ENCODE results near the gene GLRA1.
"Not testable (repeated sequence)": the region's sequence is repeated elsewhere in the genome, so short reads cannot be mapped to it uniquely, and the experiment has no call there.

The GLRA1 gene

GRCh38 chr5:151885138-151885908 is 39.3 kb downstream of the GLRA1 start:
- no peak for DNase-seq (ENCODE audit: low spot score)

GRCh38 chr5:151881621-151882225 is 42.9 kb downstream of the GLRA1 start:
- DNase-seq (ENCODE audit: low spot score): no peak

GRCh38 chr5:151880324-151880723 is 44.3 kb downstream of the GLRA1 start:
- DNase-seq (ENCODE audit: low spot score): no peak

- no peak for DNase-seq (ENCODE audit: low spot score)
Observed at GRCh38 chr5:151873701-151874100, 51.0 kb downstream of the GLRA1 start.

DNA sequence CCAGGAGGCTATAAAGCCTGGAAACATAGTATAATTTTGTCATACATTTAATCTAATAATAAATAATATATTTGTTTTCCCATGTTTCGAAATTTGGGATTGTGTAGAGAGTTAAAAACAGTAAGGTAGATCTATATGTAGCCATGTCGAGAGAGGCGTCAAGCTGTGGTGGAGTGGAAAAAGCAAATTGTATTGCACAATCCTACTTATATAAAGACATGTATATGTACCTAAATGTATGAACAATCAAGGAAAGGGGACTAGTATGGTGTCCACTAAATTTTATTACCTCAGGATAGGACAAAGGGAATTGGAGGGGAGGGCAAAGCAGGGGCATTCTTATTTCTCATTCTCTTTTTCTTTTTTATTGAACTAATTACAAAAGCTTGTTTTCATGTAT is 52.0 kb downstream of the GLRA1 start:
- no peak for DNase-seq (ENCODE audit: low spot score)

GRCh38 chr5:151870820-151871219 is 53.8 kb downstream of the GLRA1 start:
- peak; percentile 15 for DNase-seq (ENCODE audit: low spot score)

DNA sequence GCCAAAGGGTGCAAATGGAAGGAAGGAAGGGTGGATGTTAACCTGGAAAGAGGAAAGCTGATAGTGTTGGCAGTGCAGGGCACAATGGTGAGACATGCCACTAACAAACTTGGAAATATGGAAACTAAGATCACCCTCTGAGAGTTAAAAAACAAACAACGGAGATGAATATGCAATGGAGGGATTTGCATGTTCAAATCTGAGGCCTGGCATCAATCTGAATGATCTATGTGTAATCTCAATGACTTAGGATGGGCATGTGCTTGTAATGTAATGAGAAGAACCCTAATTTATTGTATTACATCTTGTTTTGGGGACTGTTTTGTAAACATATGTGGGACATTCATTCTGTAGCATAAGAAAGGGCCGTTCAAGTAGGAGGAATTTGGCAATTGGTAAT is 54.4 kb downstream of the GLRA1 start:
- no peak for DNase-seq (ENCODE audit: low spot score)

- DNase-seq (ENCODE audit: low spot score): no peak
Observed at GRCh38 chr5:151869843-151870242, 54.8 kb downstream of the GLRA1 start.

DNA sequence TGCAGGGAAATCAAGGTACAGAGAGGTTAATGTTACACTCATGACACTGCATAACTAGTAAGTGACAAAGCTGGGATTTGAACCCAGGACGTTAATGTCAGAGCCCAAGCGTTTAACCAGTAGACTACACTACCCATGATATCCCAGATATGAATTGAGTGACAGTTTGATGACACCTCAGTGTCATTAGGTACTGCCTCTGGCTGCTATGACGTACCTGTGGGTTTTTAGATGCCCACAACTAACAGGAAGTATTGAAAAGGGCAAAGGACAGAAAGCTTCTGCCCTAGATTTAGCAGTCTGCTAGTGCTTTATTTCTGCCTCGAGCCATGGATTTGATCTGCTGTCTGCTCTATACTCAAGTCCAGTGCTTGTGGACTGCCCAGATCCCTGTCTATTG is 56.2 kb downstream of the GLRA1 start:
- DNase-seq (ENCODE audit: low spot score): no peak

DNA sequence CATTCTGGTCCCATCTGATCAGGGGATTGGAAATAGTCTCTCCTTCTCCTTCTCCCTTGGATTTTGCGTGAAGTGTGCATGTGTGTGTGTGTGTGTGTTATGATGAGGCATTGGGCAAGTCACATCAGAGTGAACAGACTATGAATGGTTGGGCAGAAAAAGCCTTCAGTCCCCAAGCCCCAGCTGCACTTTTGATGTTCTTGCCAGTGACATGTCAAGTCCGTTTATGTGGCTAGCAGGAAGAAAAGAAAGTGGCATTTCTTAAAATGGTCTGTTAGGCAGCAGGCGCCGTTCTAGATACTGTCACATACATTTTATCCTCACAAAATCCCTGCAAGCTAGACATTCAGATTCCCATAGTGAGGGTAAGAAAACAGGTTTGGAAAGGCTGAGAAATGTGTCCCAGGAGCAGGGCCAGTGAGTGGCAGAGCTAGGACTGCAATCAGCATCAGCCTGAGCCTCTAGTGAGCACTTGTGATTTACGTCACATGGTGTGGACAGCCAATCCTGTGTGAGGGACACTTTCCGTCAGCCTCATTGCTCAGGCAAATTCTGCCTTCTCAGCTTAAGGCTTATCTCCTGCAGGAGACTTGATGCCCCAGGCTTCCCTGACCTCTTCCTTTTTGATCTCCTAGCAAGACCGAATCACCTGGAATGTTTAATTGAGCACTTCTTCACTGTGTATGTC is 60.4 kb downstream of the GLRA1 start:
- no peak for DNase-seq (ENCODE audit: low spot score)

- no peak for DNase-seq (ENCODE audit: low spot score)
Observed at GRCh38 chr5:151863566-151863965, 61.1 kb downstream of the GLRA1 start.

DNA sequence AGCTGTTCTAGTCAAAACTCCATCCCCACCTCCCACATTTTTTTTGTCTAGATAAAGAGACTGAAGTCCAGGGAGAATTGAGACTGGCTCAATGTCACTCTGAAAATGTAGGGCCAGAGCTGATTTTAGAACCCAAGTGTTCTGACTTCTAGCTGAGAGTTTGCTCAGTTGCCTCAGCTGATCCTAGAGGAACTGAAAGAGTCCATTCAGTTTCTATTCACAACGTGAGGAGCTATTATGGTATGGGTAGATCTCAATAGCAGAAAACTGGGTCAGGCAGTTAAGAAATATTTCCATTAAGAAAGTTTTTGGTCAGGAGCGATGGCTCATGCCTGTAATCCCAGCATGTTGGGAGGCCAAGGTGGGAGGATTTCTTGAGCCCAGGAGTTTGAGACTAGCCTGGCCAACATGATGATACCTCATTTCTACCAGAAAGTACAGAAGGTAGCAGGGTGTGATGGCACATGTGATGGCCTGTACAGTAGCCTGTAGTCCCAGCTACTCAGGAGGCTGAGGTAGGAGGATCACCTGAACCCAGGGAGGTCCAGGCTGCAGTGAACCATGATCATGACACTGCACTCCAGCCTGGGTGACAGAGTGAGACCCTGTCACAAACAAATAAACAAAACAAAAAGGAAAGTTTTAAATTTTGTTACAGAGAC is 61.7 kb downstream of the GLRA1 start:
- no peak for DNase-seq (ENCODE audit: low spot score)

GRCh38 chr5:151860867-151861266 is 63.8 kb downstream of the GLRA1 start:
- DNase-seq (ENCODE audit: low spot score): not testable (repeated sequence)

- DNase-seq (ENCODE audit: low spot score): no peak
Observed at GRCh38 chr5:151856861-151857260, 67.8 kb downstream of the GLRA1 start.

DNA sequence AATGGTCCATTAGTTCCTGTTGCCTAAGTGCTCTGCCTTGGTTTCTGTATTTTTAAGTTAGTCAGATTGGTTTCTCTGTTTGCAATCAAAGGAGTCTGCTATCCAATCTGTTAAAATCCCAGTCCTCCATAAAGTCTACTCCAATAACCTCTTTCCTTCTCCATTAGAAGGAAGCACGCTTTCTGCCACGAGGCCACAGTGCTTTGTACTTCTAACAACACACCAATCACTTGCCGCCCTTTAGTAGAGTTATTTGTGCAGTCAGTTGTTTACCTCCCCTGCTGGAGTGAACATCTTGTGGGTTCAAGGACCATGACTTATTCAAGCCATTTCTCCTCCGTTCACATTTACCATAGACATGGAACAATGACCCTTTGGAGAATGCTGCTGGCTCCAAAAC is 69.0 kb downstream of the GLRA1 start:
- no peak for DNase-seq (ENCODE audit: low spot score)

GRCh38 chr5:151847871-151848270 is 76.8 kb downstream of the GLRA1 start:
- no peak for DNase-seq (ENCODE audit: low spot score)

DNA sequence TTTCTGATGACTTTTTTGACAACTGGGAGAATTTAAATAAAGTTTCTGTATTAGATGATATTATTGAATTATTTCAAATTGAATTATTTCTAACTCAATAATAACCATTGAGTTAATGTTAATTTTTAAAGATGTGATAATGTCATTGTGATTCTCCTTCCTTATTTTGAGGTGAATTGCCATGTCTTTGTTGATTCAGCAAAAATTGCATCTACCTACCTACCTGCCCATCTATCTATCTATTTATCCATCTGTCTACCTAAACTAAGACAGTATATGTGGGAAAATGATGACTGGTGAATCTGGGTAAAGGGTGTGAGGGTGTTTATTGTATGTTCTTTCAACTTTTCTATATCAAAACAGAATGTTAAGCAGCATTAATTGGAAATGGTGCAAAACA is 77.9 kb downstream of the GLRA1 start:
- DNase-seq (ENCODE audit: low spot score): no peak

- DNase-seq (ENCODE audit: low spot score): not testable (repeated sequence)
Observed at GRCh38 chr5:151832843-151833242, 91.8 kb downstream of the GLRA1 start.

DNA sequence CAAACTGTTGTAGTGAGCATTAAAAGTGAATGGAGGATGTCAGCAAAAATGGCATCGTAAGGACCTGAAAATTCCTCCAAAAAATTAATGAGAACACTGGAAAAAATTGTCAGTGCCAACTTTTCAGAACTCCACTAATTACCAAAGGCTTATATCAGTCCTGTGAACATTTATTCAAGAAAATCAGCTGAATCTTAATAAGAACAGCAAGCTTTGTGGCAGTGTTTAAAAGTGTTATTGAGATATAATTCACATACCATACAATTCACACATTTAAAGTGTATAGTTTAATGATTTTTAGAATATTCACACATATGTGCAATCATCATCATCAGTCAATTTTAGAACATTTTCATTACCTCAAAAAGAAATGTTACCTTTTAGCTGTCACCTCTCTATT is 95.3 kb downstream of the GLRA1 start:
- no peak for DNase-seq (ENCODE audit: low spot score)

DNA sequence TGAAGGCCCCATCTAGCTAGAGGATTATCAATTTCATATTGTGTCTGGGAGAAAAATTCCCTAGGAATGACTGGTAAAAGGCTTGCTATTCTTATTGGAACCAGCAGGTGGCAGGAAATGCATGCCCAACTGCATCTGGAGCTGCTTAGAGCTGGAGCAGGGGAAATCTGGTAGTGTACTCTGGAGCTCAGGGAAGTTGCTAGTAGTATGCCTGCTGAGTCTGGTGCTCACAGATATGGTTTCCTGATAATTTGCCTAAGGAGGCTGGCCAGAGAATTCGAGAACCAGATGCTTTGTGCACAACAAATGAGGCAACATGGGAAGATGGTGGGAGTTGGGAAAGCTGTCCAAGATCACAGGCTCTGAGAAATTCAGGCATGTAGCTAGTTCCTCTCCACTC is 99.2 kb downstream of the GLRA1 start:
- DNase-seq (ENCODE audit: low spot score): peak; percentile 68

DNA sequence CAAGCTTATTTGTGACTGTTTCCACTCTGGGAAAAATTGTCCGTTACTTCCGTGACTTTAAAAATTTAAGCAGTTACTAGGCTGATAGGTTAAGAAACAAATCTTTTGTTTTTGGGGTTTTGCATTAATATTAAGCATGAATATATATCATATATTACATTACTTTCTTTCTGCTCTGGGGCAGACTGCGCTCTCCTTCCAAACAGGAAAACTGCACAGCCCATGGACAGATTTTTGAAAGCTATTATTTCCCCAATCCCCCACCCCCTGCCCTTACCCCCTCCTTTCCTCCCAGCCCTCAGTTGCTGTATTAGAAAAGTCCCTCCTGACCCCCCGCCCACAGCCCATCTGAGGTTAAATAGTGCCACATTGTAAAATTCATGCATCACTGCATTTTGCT is 102.5 kb downstream of the GLRA1 start:
- DNase-seq (ENCODE audit: low spot score): no peak

- DNase-seq (ENCODE audit: low spot score): no peak
Observed at GRCh38 chr5:151820903-151821302, 103.7 kb downstream of the GLRA1 start.

GRCh38 chr5:151820271-151820670 is 104.4 kb downstream of the GLRA1 start:
- DNase-seq (ENCODE audit: low spot score): no peak

All from AG08396 (cell line).